ENCODE results near the gene EIF2S3.
"Not testable (repeated sequence)": the region's sequence is repeated elsewhere in the genome, so short reads cannot be mapped to it uniquely, and the experiment has no call there.

EIF2S3 gene

GRCh38 chrX:24027985-24028384, 26.8 kb upstream of the EIF2S3 start:
- Histone ChIP-seq H4K20me1 (peaks cover 0 to 20% (median 0%) of the 10 kb centered on the region in 11 experiments; a peak in 9 of 22 replicates), H3K9ac (no peak overlapping the region), H3K27me3 (peaks cover 0 to 57% (median 14%) of the 10 kb centered on the region in 11 experiments; a peak in 14 of 22 replicates), H3K36me3 (no peaks in the 10 kb centered on the region; a peak in 1 of 22 replicates), H3K4me1 (peaks cover 0 to 3% (median 0%) of the 10 kb centered on the region in 10 experiments; a peak in 3 of 20 replicates), H3K9me3 (replicated peaks in 1 of 11) (peaks cover 5 to 11% (median 7%) of the 10 kb centered on the region in 11 experiments; a peak in 16 of 22 replicates), H3K4me2 (no peak overlapping the region), H3K27ac (no peak overlapping the region), H3K4me3 (no peak overlapping the region)
- no peak for TF ChIP-seq Cebpa-rat (IDR thresholded peaks at IDR 0.05)

GRCh38 chrX:24030597-24030996, 24.2 kb upstream of the EIF2S3 start:
- peaks cover 4 to 76% (median 21%) of the 10 kb centered on the region in 11 experiments; a peak in 16 of 22 replicates for H3K27me3 ChIP-seq

GRCh38 chrX:24034485-24034884, 20.3 kb upstream of the EIF2S3 start:
- Histone ChIP-seq H3K36me3 (no peaks in the 10 kb centered on the region), H3K4me3 (no peak overlapping the region), H3K4me1 (no peaks in the 10 kb centered on the region), H4K20me1 (peaks cover 0 to 5% (median 0%) of the 10 kb centered on the region in 11 experiments; a peak in 2 of 22 replicates), H3K27me3 (peaks cover 4 to 82% (median 21%) of the 10 kb centered on the region in 11 experiments; a peak in 16 of 22 replicates), H3K9ac (no peak overlapping the region), H3K9me3 (replicated peaks in 1 of 11) (no peaks in the 10 kb centered on the region), H3K4me2 (no peak overlapping the region), H3K27ac (no peak overlapping the region)
- TF ChIP-seq Cebpa-rat (IDR thresholded peaks at IDR 0.05), result no peak

More at GRCh38 chrX:24030597-24030996, 24.2 kb upstream of the EIF2S3 start:
- peaks cover 0 to 5% (median 0%) of the 10 kb centered on the region in 11 experiments; a peak in 2 of 22 replicates for H4K20me1 ChIP-seq
- H3K4me3 ChIP-seq, result no peak overlapping the region
- H3K4me1 ChIP-seq, result no peaks in the 10 kb centered on the region
- H3K9me3 ChIP-seq (replicated peaks in 1 of 11), result no peaks in the 10 kb centered on the region; a peak in 1 of 22 replicates
- no peak overlapping the region for H3K27ac ChIP-seq
- H3K36me3 ChIP-seq, result no peaks in the 10 kb centered on the region
- H3K4me2 ChIP-seq, result no peak overlapping the region
- no peak overlapping the region for H3K9ac ChIP-seq
- TF ChIP-seq Cebpa-rat (IDR thresholded peaks at IDR 0.05), result no peak

- Histone ChIP-seq H3K4me3 (no peak overlapping the region), H3K4me1 (no peaks in the 10 kb centered on the region), H3K4me2 (no peak overlapping the region), H3K36me3 (no peaks in the 10 kb centered on the region), H3K27me3 (peaks cover 0 to 76% (median 12%) of the 10 kb centered on the region in 11 experiments; a peak in 15 of 22 replicates), H3K9ac (no peak overlapping the region), H4K20me1 (peaks cover 0 to 5% (median 0%) of the 10 kb centered on the region in 11 experiments; a peak in 2 of 22 replicates), H3K27ac (no peak overlapping the region), H3K9me3 (replicated peaks in 1 of 11) (no peaks in the 10 kb centered on the region)
- no peak for TF ChIP-seq Cebpa-rat (IDR thresholded peaks at IDR 0.05)
These were observed 17.0 kb upstream of the EIF2S3 start for GRCh38 chrX:24037729-24038128.

- H4K20me1 ChIP-seq, H3K4me1 ChIP-seq, H3K36me3 ChIP-seq, H3K27ac ChIP-seq, H3K4me3 ChIP-seq, H3K4me2 ChIP-seq, H3K9ac ChIP-seq: not testable (repeated sequence)
- H3K27me3 ChIP-seq, result peaks cover 0 to 65% (median 10%) of the 10 kb centered on the region in 11 experiments; a peak in 13 of 22 replicates
- peaks cover 0 to 11% (median 0%) of the 10 kb centered on the region in 11 experiments; a peak in 2 of 22 replicates for H3K9me3 ChIP-seq (replicated peaks in 1 of 11)
These were observed 8.7 kb upstream of the EIF2S3 start for GRCh38 chrX:24046060-24046459.

DNA sequence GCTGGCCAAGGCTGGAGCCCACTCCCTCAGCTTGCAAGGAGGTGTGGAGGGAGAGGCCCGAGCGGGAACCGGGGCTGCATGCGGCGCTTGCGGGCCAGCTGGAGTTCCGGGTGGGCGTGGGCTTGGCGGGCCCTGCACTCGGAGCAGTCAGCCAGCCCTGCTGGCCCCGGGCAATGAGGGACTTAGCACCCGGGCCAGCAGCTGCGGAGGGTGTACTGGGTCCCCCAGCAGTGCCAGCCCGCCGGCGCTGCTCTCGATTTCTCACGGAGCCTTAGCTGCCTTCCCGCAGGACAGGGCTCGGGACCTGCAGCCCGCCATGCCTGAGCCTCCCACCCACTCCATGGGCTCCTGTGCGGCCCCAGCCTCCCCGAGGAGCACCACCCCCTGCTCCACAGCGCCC, 5.1 kb upstream of the EIF2S3 start:
- not testable (repeated sequence) for H3K4me1 ChIP-seq, H3K27ac ChIP-seq, H3K4me3 ChIP-seq, H3K36me3 ChIP-seq, H3K9ac ChIP-seq, H3K4me2 ChIP-seq
- Histone ChIP-seq H4K20me1 (peaks cover 0 to 25% (median 0%) of the 10 kb centered on the region in 11 experiments; a peak in 5 of 22 replicates), H3K9me3 (replicated peaks in 1 of 11) (peaks cover 0 to 11% (median 0%) of the 10 kb centered on the region in 11 experiments; a peak in 2 of 22 replicates), H3K27me3 (peaks cover 0 to 57% (median 10%) of the 10 kb centered on the region in 11 experiments; a peak in 12 of 22 replicates)

- H3K4me3 ChIP-seq, H3K27ac ChIP-seq, H3K4me1 ChIP-seq, H3K4me2 ChIP-seq, H3K9ac ChIP-seq, H3K36me3 ChIP-seq: not testable (repeated sequence)
- Histone ChIP-seq H3K27me3 (peaks cover 0 to 50% (median 10%) of the 10 kb centered on the region in 11 experiments; a peak in 12 of 22 replicates), H4K20me1 (peaks cover 0 to 25% (median 0%) of the 10 kb centered on the region in 11 experiments; a peak in 6 of 22 replicates), H3K9me3 (replicated peaks in 1 of 11) (peaks cover 0 to 11% (median 0%) of the 10 kb centered on the region in 11 experiments; a peak in 2 of 22 replicates)
These were observed 4.0 kb upstream of the EIF2S3 start for GRCh38 chrX:24050522-24051318.

GRCh38 chrX:24055043-24055356, 244 bp downstream of the EIF2S3 start:
- H3K36me3 ChIP-seq, result peaks cover 0 to 28% (median 0%) of the 10 kb centered on the region in 11 experiments; a peak in 11 of 22 replicates
- TF ChIP-seq Cebpa-rat (IDR thresholded peaks at IDR 0.05), result no peak
- H3K4me3 ChIP-seq, result no peak overlapping the region
- H3K27me3 ChIP-seq, result peaks cover 0 to 36% (median 4%) of the 10 kb centered on the region in 11 experiments; a peak in 9 of 22 replicates
- peaks cover 0 to 25% (median 0%) of the 10 kb centered on the region in 11 experiments; a peak in 9 of 22 replicates for H4K20me1 ChIP-seq
- peak overlapping the region in 1 of 11 experiments; percentile 75; a peak in 4 of 22 replicates for H3K27ac ChIP-seq
- no peaks in the 10 kb centered on the region for H3K9me3 ChIP-seq (replicated peaks in 1 of 11)
- H3K4me2 ChIP-seq, result no peak overlapping the region
- no peak overlapping the region; a peak in 1 of 22 replicates for H3K9ac ChIP-seq
- H3K4me1 ChIP-seq, result peaks cover 0 to 19% (median 6%) of the 10 kb centered on the region in 10 experiments; a peak in 13 of 20 replicates

DNA sequence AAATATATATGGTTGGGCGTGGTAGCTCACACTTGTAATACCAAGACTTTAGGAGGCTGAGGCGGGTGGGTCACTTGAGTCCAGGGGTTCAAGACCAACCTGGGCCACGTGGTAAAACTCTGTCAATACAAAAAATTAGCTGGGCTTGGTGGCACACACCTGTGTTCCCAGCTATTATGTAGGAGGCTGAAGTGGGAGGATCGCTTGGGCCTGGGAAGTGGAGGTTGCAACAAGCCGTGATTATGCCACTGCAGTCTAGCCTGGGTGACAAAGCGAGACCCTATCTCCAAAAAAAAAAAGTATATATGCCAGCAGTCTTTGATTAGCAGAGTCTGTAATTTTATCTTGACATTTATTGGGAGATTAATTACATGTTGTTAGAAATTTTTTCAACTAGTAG, 8.7 kb downstream of the EIF2S3 start:
- TF ChIP-seq Cebpa-rat (IDR thresholded peaks at IDR 0.05), result no peak
- no peak overlapping the region for H3K9ac ChIP-seq
- no peaks in the 10 kb centered on the region for H3K9me3 ChIP-seq (replicated peaks in 1 of 11)
- H3K4me1 ChIP-seq, result 0 out of 20 replicates have a peak, but pooled peaks cover 0 to 11% (median 0%) of the 10 kb centered on the region in 10 experiments
- peaks cover 0 to 98% (median 0%) of the 10 kb centered on the region in 11 experiments; a peak in 15 of 22 replicates for H3K36me3 ChIP-seq
- H4K20me1 ChIP-seq, result peaks cover 0 to 73% (median 25%) of the 10 kb centered on the region in 11 experiments; a peak in 17 of 22 replicates
- no peak overlapping the region for H3K4me3 ChIP-seq
- no peak overlapping the region for H3K27ac ChIP-seq
- H3K4me2 ChIP-seq, result no peak overlapping the region
- H3K27me3 ChIP-seq, result peaks cover 0 to 28% (median 0%) of the 10 kb centered on the region in 11 experiments; a peak in 5 of 22 replicates
